ENCODE data around the gene PRDM8.

Gene PRDM8

DNA sequence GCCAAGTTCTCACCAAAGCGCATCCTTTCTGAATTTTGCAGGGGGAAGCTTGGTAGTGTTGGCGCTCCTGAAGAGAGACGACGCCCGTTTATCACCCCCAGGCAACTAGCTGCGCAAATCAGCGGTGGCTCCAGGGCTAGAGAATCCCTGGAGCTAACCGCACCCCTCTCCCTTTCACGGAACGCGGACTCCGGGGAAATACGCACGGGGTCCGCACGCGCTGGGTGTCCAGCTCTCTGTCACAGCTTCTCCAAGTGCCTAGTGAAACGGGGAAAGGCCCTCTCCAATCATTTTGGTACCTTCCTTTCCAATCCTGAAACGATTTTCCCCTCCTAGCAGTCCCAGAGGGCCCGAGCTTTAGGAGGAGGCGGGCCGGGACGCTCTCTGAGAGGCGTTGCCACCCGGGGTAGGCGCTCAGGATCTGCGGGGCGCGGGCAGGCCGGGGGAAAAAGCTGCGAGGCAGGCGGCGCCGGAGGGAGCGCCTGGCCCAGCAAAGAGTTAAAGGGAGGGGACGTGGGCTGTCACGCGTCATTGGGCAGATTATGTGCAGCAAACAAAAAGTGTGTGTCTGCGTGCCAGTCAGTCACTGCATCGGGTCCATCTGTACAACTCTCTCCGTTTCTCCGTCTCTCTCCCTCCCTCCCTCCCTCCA is at the start of gene PRDM8:
Gene PRDM8 (plus strand): TSS at position 582 of the 652 bp plus-strand sequence. CDS start 2,578 bp downstream, outside the sequence.
- Histone ChIP-seq H3K79me2 (ENCODE audit: low read length) (no peaks in the 10 kb centered on the region), H3K4me2 (ENCODE audit: low read length) (no peak within 1 kb of the TSS), H3K27me3 (ENCODE audit: low read depth, low read length) (no peaks in the 10 kb centered on the region), H3K9me3 (ENCODE audit: insufficient read depth, low read length) (no peaks in the 10 kb centered on the region), H3K27ac (ENCODE audit: low read length) (no peak within 1 kb of the TSS), H3K9ac (ENCODE audit: low read length) (no peak within 1 kb of the TSS), H3K36me3 (replicated peaks; ENCODE audit: low read depth, low read length) (no peaks in the 10 kb centered on the region), H3K4me1 (ENCODE audit: low read length) (no peaks in the 10 kb centered on the region), H4K20me1 (ENCODE audit: insufficient read depth, low read length) (no peaks in the 10 kb centered on the region), H2AFZ (ENCODE audit: low read depth, low read length) (no peak within 1 kb of the TSS), H3K4me3 (ENCODE audit: low read length) (no peak within 1 kb of the TSS)
- TF ChIP-seq EZH2phosphoT487 (IDR thresholded peaks at IDR 0.05; ENCODE audit: low read depth) (no peak), CTCF (IDR thresholded peaks at IDR 0.05; ENCODE audit: low read depth, low read length) (no peak)

- Histone ChIP-seq H3K79me2 (ENCODE audit: low read length) (no peaks in the 10 kb centered on the region), H3K9ac (ENCODE audit: low read length) (no peak overlapping the region), H3K4me3 (ENCODE audit: low read length) (no peak overlapping the region), H3K27ac (ENCODE audit: low read length) (no peak overlapping the region), H3K9me3 (ENCODE audit: insufficient read depth, low read length) (no peaks in the 10 kb centered on the region), H2AFZ (ENCODE audit: low read depth, low read length) (no peak overlapping the region), H4K20me1 (ENCODE audit: insufficient read depth, low read length) (no peaks in the 10 kb centered on the region), H3K36me3 (replicated peaks; ENCODE audit: low read depth, low read length) (no peaks in the 10 kb centered on the region), H3K27me3 (ENCODE audit: low read depth, low read length) (no peaks in the 10 kb centered on the region), H3K4me2 (ENCODE audit: low read length) (no peak overlapping the region), H3K4me1 (ENCODE audit: low read length) (0 out of 2 replicates have a peak, but pooled peaks cover under 1% of the 10 kb centered on the region)
- TF ChIP-seq EZH2phosphoT487 (IDR thresholded peaks at IDR 0.05; ENCODE audit: low read depth), result no peak
- TF ChIP-seq CTCF (IDR thresholded peaks at IDR 0.05; ENCODE audit: low read depth, low read length), result no peak
Measured at GRCh38 chr4:80150387-80151180, 46.7 kb upstream of the PRDM8 start.

GRCh38 chr4:80151981-80152380 is 45.3 kb upstream of the PRDM8 start:
- Histone ChIP-seq H3K27ac (ENCODE audit: low read length) (no peak overlapping the region), H3K9ac (ENCODE audit: low read length) (no peak overlapping the region), H3K79me2 (ENCODE audit: low read length) (no peaks in the 10 kb centered on the region), H3K4me1 (ENCODE audit: low read length) (0 out of 2 replicates have a peak, but pooled peaks cover 2% of the 10 kb centered on the region), H3K27me3 (ENCODE audit: low read depth, low read length) (no peaks in the 10 kb centered on the region), H2AFZ (ENCODE audit: low read depth, low read length) (no peak overlapping the region), H4K20me1 (ENCODE audit: insufficient read depth, low read length) (no peaks in the 10 kb centered on the region), H3K4me3 (ENCODE audit: low read length) (no peak overlapping the region), H3K9me3 (ENCODE audit: insufficient read depth, low read length) (no peaks in the 10 kb centered on the region), H3K36me3 (replicated peaks; ENCODE audit: low read depth, low read length) (no peaks in the 10 kb centered on the region), H3K4me2 (ENCODE audit: low read length) (no peak overlapping the region)
- no peak for TF ChIP-seq EZH2phosphoT487 (IDR thresholded peaks at IDR 0.05; ENCODE audit: low read depth)

DNA sequence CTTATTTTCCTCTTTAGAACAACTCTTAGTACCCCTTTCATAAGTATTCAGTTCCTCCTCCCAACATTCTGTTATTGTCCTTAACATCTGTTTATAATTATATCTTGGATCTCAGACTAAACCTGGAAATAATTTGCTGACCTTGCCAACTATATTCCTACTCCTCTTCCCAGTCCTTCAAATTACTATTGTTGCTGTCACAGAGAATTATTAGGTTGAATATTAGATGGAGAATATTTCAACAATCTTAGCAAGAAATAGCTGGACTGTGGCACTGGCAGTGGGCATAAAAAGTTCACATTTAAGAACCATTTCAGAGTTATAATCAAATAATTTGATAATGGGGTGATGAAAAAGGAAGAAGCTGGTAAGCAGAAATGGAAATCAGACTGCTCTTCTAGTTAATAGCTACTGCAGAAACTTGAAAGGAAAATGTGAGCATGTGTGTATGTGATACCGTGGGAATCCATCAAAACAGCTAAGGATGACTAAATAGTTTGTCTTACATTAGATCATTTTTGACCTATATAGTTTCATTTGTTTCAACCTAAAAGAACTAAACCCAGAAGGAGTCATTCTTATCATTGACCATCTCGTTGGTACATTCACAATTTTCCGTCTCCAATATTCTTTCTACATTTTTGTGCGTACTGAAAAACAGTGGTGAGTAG is 43.3 kb upstream of the PRDM8 start:
- no peak for TF ChIP-seq CTCF (IDR thresholded peaks at IDR 0.05; ENCODE audit: low read depth, low read length)
- no peak for TF ChIP-seq EZH2phosphoT487 (IDR thresholded peaks at IDR 0.05; ENCODE audit: low read depth)
- H3K4me3 ChIP-seq (ENCODE audit: low read length), result no peak overlapping the region
- no peaks in the 10 kb centered on the region for H3K9me3 ChIP-seq (ENCODE audit: insufficient read depth, low read length)
- 0 out of 2 replicates have a peak, but pooled peaks cover 2% of the 10 kb centered on the region for H3K4me1 ChIP-seq (ENCODE audit: low read length)
- no peak overlapping the region for H3K9ac ChIP-seq (ENCODE audit: low read length)
- H3K36me3 ChIP-seq (replicated peaks; ENCODE audit: low read depth, low read length), result no peaks in the 10 kb centered on the region
- no peaks in the 10 kb centered on the region for H4K20me1 ChIP-seq (ENCODE audit: insufficient read depth, low read length)
- no peak overlapping the region for H3K27ac ChIP-seq (ENCODE audit: low read length)
- no peak overlapping the region for H3K4me2 ChIP-seq (ENCODE audit: low read length)
- H3K27me3 ChIP-seq (ENCODE audit: low read depth, low read length), result no peaks in the 10 kb centered on the region
- no peak overlapping the region for H2AFZ ChIP-seq (ENCODE audit: low read depth, low read length)
- no peaks in the 10 kb centered on the region for H3K79me2 ChIP-seq (ENCODE audit: low read length)
